NOMO-1 treated with dmso at 0.1 percent for 144 hours (cell line): ENCODE data around the gene DHCR7.
"Not testable (repeated sequence)": the region's sequence is repeated elsewhere in the genome, so short reads cannot be mapped to it uniquely, and the experiment has no call there.

ENCODE experiments used
- DNase-seq: peaks from one replicate; lab custom pipeline; 2025; ENCODE audit not compliant: unreplicated experiment; lab: John Stamatoyannopoulos, UW

Gene DHCR7

GRCh38 chr11:71440021-71440755, 8.0 kb downstream of the DHCR7 start:
- DNase-seq, result no peak

- DNase-seq, result no peak
These were observed 9.5 kb downstream of the DHCR7 start for GRCh38 chr11:71438650-71439049.

- DNase-seq, result no peak
These were observed 10.3 kb downstream of the DHCR7 start for GRCh38 chr11:71437879-71438278.

- no peak for DNase-seq
These were observed 10.8 kb downstream of the DHCR7 start for GRCh38 chr11:71437399-71437798.

- no peak for DNase-seq
These were observed 11.3 kb downstream of the DHCR7 start for GRCh38 chr11:71436861-71437260.

- no peak for DNase-seq
These were observed 12.8 kb downstream of the DHCR7 start for GRCh38 chr11:71435278-71435951.

GRCh38 chr11:71434576-71435130, 13.5 kb downstream of the DHCR7 start:
- DNase-seq, result no peak

- no peak for DNase-seq
These were observed 14.3 kb downstream of the DHCR7 start for GRCh38 chr11:71433648-71434450.

GRCh38 chr11:71432761-71433647, 15.2 kb downstream of the DHCR7 start:
- DNase-seq, result peak; percentile 67

- no peak for DNase-seq
These were observed 16.9 kb downstream of the DHCR7 start for GRCh38 chr11:71431271-71431670.

GRCh38 chr11:71430166-71430565, 18.0 kb downstream of the DHCR7 start:
- no peak for DNase-seq

GRCh38 chr11:71429701-71430100, 18.5 kb downstream of the DHCR7 start:
- no peak for DNase-seq

GRCh38 chr11:71428861-71429435, 19.2 kb downstream of the DHCR7 start:
- DNase-seq, result no peak

GRCh38 chr11:71426413-71426812, 21.8 kb downstream of the DHCR7 start:
- no peak for DNase-seq

GRCh38 chr11:71425860-71426259, 22.3 kb downstream of the DHCR7 start:
- DNase-seq, result no peak

- DNase-seq, result no peak
These were observed 22.8 kb downstream of the DHCR7 start for GRCh38 chr11:71425409-71425808.

GRCh38 chr11:71423181-71423790, 24.9 kb downstream of the DHCR7 start:
- no peak for DNase-seq

- not testable (repeated sequence) for DNase-seq
These were observed 25.9 kb downstream of the DHCR7 start for GRCh38 chr11:71422318-71422717.

GRCh38 chr11:71421392-71421950, 26.7 kb downstream of the DHCR7 start:
- DNase-seq, result no peak
